GM21619 (cell line): ENCODE results near the gene NR2F2.

ENCODE experiments used
- ATAC-seq: cut with Tn5 transposase; IDR thresholded peaks from one replicate; pipeline ENCODE4 v1.9.1; 2021; ENCODE audit not compliant: unreplicated experiment

NR2F2 gene

DNA sequence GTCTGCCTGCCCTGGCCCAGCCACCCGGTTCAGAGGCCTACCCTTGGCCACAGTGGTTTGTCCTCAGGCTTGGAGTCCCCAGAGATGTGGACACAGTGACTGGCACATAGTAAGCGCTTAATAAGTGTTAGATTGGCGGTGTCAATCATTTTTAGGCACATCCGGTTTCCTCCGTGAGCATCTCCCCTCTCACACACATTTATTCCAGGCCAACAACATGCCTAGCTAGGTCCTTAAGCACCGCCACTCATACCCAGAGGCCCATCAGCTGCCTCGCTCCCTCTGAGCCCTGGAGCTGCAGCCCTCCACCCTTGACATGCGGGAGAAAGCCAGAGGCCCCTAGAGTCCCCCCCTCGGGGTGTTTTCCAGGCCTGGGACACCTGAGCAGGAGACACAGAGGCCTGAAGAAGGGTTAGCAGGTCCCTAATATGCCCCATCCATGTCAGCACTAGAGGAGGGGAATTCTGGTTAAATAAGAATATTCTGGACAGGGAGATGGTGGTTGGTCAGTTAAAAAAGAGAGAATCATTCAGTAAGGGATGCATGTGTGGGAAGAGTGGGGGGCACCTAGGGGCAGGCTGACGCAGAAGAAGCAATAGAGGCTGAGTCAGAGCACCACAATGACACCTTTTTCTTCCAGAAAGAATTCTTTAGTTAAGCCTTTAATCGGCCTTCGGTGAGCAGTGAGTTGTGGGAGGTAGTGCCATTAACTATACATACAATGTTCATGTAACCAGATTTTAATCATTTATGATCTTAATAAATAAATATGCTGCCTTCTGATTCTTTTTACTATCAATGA, 22.3 kb downstream of the NR2F2 start:
- no peak for ATAC-seq

DNA sequence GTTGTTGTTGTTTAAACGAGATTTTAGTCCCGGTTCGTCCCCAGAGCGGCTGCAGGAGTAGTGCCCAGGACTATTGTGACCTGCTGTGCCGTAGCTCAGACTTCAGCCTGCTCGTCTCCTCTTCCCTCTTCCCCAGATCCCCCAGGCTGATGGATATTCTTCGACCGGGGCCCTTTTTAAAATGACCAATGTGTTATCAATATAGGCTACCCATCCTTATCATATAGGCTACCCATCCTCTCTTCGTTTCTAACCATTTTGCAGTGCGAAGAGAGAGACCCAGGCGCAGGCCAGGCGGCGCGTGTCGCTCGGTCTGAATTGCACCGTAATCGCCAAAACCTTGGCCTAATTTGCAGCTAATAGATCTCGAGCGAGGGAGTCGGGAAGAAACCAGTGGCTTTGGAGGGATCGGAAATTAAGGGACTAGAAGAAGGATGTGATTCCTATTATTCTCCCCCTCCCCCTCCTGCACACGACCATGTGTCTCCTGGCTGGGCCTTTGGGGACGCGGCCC, 23.0 kb downstream of the NR2F2 start:
- ATAC-seq = no peak

DNA sequence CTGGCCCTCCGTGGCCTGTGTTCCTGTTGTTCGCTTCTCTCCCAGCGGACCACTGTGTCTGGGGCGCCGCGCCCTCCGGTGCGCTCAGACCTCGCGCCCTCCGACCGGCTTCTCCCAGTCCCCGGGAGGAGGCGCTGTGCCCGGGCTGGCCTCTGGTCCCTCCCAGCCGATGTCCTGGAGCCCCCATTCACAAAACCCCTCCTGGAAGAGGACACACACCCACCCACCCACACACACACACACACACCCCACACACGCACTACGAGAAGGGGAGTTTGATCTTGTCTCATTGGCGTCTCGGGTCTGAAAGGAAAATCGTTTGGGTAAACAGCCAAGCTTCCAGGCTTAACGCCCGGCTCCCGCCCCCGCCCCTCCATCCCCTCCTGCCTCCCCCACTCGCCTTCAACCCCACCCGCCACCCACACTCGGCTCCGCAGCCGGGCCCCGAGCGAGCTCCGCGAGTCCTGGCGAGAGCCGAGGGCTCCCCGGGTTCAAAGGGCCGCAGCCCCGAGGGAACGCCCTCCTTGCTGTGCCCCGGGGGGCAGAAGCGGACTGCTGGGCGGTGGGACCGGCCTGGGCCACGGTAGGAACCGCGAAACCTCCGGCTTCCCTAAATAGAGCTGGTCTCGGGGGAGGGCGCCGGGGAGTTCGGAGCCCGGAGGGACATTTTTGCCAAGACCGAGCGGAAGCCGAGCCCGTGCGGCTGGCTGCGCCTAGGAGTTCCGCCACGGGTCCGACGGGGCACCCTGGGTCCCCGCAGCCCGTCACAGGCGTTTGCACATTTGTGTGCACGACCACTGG, 23.6 kb downstream of the NR2F2 start:
- no peak for ATAC-seq

DNA sequence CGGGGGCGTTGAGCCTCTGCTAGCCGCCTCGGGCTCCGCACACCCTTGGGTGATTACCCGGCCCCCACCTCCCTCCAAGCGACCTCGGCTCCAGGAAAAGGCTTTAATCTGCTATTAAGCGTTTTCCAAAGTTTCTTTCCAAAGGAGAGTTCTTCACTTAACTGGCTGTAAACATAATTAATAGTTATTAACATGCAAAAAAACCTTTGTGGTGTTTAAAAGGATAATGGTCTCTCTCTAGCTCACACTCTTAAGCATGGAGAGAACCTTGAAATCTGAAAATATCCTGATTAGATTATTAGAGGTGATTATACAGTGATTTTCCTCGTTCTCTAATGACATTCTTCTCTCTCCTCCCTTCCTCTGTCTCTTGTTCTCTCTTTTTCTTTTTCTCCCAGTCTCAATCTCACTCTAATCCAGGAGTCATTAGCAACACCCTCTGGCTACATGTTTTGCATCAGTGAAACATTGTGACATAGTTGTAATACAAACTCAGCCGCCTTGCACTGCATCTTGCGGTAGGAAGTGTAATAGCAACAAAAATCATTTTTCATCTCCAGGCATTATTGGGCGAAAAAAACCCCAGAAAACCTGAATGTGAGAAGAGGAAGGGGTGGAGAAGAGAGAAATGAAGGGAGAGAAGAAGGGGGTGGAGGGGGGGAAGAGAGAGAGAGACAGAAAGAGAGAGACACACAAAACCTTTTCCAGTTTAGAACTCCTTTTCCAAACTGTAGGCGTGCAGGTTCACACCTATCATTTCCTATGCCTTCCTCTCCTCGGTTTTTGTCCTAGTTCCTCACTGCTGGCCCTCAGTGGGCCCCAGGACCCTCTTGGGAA, 24.4 kb downstream of the NR2F2 start:
- ATAC-seq = no peak

DNA sequence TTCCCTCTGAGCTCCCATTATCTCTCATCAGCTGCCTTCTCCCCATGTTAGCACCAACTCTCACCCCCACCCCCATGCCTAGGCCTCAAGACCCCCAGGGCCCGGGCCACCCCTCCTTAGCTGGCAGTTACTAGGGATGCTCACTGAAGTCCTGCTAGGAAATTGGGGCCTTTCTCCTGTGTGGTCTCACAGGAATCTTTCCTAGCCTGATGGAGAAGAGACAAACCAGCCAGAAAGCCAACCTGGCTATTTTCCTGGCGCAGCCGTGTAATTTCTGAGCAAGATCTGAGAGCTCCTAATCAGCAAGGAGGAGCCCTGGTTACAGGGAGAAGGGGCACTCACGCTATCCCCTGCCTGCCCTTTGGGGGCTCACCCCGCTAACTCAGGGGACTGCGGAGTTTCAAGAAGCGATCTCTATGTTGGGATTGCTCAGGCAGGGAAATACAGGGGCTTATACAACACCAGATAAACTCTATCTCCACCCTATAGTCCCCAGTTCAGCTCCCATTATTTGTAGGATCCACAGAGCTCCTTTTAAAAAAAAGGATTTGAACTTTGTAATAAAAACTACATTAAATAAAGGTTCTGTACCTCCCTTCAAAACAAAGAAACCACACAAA, 25.2 kb downstream of the NR2F2 start:
- no peak for ATAC-seq

DNA sequence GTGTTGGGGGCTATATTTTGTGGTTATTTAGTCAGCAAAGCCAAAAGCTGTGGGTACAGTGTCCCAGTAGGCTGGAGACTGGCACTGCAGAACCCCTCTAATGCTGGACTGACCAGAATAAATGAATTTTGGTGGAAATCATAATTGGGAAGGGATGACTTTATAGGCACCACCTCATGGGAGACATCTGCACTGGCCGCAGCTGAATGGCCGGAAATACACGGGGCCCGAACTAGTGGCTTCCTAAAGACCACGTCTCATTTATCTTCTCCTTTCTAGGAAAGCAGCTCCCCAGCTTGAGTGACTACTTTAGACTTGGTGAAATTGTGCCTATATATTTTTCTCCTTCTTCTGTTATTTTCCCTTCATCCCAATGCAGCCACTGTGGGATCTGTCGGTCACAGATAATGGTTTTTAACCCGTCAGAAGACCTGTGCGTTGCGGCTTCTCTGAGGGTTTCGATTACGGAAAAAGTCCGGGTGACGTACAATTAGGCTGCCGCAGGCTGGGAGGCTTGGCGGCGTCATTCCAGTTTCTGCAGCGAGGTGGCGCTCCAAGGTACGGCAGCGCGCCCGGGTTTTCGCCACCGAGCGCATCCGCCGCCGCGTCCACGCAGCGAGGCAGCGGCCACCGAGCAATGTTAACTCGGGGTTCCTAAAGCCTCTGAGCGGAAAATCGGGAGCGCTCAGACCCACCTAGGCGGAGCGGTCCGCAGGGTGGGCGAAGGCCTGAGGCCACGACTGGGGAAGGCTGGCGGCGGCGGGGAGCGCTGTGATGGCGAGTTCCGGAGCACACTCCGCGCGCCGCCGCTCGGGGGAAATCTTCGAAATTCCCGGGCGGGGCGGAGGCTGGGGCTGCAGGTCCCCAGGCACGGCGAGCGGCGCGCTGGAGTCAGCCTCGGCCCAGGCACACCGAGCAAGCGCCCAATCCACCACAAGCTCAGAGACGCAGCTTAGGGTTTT, 26.3 kb downstream of the NR2F2 start:
- ATAC-seq = peak; percentile 63

DNA sequence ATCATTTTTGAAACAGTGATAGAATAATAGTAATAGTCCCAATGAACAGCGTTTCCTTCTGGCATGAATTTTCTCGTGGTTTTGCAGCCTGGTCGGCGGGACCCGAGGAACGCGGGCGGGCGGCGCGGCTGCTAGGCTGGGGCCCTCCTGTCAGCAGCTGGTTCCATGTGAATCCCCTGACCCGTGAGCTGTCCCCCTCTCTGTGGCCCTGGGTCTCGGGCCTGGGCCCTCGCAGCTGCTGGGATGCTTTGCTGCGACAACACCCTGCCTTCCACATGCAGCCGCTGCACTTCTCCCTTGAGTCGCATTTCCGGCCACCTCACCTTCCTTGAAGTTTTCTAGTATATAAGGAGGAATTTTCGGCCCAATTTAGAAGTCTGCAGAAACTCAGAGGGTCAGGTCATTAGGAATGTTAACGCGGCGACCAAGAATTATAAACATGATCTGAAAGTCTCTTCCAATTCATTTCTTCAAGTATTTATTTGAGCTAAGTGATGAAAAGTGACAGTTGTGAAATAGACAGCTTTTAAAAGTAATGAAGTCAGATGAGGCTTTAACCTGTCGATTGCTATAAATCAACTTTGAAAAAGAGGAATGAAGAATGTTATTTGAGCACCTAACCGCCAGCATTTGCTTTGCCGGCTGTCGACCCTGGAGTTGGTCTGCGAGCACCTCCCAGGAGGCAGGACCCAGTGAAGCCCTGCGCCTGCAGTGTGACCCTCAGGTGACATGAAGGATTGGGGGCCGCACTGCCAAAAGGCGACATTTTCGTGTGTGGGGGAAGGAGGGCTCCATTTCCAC, 27.7 kb downstream of the NR2F2 start:
- no peak for ATAC-seq

DNA sequence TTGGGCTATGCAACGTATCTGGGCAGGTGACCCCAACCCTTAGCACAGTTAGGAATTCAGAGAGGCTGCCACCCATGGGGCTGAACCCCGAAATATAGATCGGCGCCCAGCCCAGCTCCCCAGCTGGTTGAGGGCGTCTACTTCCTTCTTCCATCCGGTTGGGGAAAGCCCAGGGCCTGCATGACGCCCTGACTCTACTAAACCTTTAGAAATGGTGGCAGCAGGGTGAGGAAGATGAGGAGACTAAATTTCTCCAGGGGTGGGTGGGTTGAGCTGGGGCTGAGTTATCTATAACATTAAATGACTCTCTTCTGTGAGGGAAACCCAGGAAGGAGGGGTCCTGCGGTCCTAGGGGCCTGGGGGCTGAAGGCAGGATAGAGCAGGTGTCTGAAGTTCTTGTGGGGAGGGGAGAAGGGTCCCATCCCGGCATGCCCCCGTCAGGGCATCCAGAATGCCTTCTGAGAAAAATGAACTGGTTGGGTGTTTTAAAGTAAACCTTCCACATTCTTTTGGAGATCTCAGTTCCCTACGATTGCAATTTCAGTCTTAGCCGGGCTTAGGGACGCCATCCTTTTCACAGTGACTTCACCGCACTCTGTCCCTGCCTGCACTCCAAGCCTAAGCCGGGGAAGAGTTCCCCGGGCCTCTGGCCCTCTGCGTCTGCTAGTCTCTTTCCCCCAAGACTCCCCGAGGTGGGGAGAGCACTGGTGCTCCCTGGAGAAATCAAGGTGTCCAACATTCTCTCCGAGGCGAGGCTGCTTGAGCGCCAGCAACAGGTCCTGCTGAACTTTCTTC, 28.5 kb downstream of the NR2F2 start:
- ATAC-seq = no peak

DNA sequence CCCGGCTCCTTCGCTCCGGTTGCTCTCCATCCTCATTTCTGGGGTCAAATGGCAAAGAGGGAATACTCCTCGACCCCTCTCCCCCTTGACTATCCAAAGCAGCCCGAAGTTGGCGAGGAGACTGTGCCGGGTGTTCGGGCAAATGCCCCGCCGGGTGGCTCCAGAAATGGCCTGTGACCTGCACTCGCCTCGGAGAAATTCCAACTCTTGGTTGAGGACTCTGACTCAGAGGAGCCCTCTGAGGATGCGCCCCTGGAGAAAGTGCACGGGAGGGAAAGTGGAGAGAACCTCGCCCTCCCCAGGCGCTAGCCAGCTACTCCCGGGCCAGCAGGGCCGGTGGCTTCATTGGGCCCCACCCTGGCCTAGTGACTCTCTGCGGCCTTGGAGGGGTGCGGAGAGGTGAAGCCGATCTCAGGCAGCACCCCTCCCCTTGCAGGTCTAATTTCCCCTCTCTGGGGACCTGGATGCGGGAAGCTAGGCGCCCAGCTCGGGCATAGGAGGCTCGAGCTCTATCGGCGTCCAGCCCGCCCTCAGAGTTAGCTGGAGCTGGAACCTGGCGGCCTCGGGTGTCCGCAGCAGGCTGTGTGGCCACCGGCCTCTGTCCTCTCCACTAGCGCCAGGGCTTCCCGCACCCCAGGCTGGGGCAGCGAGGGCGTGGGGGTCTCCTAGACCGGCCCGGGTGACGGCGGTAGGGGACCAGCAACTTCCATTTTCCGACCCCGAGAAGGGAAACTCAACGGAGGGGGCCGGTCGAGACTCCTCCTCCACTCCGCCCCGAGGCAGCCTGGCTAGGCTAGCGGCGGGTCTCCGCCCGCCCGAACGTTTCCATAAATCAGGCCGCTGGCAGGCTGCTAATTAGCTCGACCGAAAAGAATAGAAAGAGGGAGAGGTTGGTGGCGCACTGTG, 29.4 kb downstream of the NR2F2 start:
- ATAC-seq = no peak

DNA sequence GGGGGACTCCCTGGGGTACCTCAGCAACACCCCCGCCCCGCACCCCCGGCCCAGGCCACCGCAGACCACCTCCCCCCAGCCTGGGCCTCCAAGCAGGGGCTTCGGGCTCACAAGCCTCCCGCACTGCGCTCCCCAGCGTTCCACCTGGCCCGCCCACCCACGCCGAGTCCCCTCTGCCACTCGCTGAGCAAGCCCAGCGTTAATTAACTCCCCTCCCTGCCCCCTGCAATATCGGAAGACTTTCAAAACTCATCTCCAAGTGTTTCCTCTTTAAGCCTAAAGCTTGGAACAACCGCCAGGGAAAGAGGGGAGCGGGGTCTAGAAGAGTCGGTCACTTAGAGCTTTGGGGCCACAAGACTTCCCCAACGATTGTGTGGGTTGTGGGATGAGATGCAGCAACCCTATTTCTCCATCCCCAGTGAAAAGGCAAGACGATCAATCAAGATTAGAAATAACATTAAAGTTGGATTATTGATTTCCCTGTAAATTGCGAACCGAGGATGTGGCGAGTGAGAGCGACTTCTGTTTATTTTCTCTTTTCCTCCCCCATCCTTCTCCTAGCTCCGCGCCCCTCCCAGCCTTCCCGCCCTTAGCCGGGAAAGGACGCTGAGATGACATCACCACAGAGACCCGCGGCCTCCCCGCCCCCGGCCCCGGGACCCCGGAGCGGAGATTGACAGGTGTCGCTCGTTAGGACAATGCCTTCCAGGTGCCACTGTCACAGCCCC, 30.2 kb downstream of the NR2F2 start:
- ATAC-seq = no peak

DNA sequence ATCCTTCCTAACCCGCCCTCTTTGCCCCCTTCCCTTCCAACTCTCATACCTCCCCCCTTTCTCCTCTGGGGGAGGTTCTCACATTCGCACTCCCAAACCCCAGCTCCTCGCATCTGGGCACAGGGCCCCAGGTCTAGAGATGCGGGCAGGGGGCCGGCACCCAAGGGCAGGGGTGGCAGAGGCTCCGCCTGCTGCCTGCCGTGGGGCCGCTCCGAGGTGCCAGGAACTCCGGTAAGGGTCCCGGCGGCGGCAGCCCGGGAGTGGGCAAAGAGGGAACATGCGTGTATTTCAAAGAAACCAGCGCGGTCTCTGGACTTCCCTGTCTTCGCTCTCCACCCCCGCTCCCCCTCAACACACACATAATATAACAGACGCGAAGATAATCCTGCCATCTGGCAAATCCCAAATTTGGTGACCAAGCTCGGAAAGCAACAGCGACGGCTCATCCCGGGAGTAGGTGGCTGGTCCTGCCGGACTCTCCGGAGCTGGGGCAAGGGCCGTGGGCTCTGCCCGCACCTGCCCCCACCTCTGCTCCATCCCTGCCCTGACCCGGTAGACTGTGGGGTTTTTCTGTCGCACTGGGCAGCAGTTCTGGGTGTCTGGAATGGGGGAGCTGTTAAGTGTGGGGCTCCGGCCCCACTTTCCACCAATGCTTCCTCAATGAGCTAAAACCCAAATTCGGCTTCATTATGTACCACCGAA, 31.0 kb downstream of the NR2F2 start:
- no peak for ATAC-seq

DNA sequence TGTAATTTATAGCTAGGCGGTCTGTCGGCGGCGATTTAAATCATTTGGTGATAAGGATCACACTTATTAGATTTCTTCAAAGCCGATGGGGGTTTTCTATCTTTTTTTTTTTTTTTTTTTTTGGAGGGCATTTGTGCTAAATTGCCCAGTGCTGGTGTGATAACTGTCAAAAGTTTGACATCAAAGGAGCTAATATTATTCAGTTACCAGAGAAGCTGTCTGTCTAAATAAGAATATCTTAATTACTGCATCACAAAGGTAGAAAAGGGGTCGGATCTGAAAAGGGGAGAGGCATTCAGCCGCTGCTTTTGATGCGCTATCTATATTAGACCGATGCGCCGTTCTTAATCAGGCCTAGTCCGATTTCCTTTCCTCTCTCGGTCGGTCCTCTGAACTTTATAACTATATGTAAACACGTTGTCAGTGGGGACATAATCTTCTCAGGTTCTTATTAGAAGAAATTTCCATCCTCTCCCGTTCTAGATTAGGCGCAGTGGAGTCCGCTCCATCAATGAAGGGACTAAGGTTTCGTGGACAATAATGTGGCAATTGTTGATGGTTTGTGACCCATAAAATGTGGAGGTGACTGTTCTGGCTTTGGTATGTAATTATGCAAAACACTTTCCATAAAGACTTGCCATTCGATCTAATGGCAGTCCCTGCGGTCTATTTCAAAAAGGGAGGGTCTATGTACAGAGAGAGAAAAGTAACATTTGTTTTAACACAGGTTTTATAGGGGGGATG, 31.7 kb downstream of the NR2F2 start:
- ATAC-seq = no peak

DNA sequence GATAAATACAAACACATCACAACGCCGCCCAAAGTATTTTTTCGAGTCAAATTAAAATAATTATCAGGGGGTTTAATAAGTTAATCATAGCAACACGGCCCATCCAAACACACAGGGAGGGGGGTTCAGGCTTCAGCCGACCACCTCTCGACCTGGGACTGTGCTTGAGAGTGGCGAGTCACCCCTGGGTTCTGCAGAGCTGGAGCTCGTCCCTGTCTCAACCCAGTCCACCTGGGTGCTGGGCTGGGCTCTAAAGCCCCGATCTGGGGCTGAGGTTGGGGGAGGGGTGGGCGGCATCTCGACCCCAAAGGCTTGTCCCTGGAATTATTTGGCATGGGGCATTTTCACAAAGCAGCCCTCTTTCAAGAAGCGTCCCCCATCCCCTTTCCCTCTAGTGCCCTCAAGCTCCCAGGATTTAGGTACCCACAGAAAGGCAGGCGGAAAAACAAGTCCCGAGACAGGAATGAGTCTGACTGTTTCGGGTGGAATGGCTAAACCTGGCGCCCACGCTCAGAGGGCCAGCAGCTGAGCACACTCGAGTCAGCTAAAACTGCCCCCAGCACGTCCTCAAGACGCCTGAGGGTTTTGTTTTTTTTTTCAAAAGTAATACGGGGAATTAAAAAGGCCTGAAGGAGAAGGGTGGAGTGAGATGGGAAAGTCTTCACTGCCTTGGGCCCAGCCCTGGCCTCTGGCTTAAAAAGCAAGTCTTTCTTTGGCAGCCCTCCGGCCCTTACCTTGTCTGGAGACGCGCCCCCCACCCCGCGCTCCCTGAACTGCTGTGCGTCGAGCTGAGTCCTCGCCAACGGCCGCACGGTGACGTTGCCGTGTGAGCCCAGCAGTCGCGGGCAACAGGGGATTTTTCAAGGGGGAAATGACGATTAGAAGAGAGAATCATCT, 32.5 kb downstream of the NR2F2 start:
- ATAC-seq = no peak

DNA sequence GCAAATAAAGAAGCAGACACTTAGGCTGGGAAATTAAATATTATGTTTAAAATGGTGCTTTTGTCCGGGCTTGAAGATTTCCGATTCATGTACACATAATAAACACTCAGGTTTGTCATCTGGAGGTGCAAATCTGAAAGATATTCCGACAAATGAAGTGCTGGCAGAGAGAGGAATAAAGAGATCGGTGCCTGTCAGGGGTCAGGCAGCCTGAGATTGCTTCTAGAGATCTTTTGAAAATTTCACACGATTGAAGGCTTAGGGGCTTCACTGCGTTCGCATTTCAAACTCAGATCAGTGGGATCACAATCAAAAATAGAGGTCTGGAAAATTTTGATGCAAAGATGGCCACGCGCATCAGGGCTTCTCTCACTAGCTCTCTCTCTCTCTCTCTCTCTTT, 33.2 kb downstream of the NR2F2 start:
- no peak for ATAC-seq
